ENCODE results near the gene IP6K3.
A peak's percentile ranks its signal among the peaks of the same experiment; 100 is the strongest.

The IP6K3 gene

GRCh38 chr6:33689148-33689494, 57.6 kb downstream of the IP6K3 start:
- DNase-seq (ENCODE audit: low read depth), result no peak

- no peak for DNase-seq (ENCODE audit: low read depth)
Observed at GRCh38 chr6:33688451-33689147, 58.1 kb downstream of the IP6K3 start.

- no peak for DNase-seq (ENCODE audit: low read depth)
Observed at GRCh38 chr6:33688006-33688405, 58.7 kb downstream of the IP6K3 start.

GRCh38 chr6:33686981-33687975, 59.4 kb downstream of the IP6K3 start:
- no peak for DNase-seq (ENCODE audit: low read depth)

GRCh38 chr6:33686225-33686924, 60.3 kb downstream of the IP6K3 start:
- DNase-seq (ENCODE audit: low read depth), result no peak

GRCh38 chr6:33685411-33686224, 61.1 kb downstream of the IP6K3 start:
- no peak for DNase-seq (ENCODE audit: low read depth)

- no peak for DNase-seq (ENCODE audit: low read depth)
Observed at GRCh38 chr6:33684983-33685382, 61.7 kb downstream of the IP6K3 start.

- no peak for DNase-seq (ENCODE audit: low read depth)
Observed at GRCh38 chr6:33684428-33684896, 62.2 kb downstream of the IP6K3 start.

GRCh38 chr6:33683576-33684427, 62.9 kb downstream of the IP6K3 start:
- DNase-seq (ENCODE audit: low read depth), result no peak

- no peak for DNase-seq (ENCODE audit: low read depth)
Observed at GRCh38 chr6:33683051-33683571, 63.6 kb downstream of the IP6K3 start.

- no peak for DNase-seq (ENCODE audit: low read depth)
Observed at GRCh38 chr6:33682341-33682740, 64.4 kb downstream of the IP6K3 start.

- DNase-seq (ENCODE audit: low read depth), result no peak
Observed at GRCh38 chr6:33679761-33680160, 66.9 kb downstream of the IP6K3 start.

GRCh38 chr6:33678932-33679490, 67.7 kb downstream of the IP6K3 start:
- no peak for DNase-seq (ENCODE audit: low read depth)

GRCh38 chr6:33678233-33678931, 68.3 kb downstream of the IP6K3 start:
- no peak for DNase-seq (ENCODE audit: low read depth)

- no peak for DNase-seq (ENCODE audit: low read depth)
Observed at GRCh38 chr6:33677689-33678088, 69.0 kb downstream of the IP6K3 start.

GRCh38 chr6:33677143-33677660, 69.5 kb downstream of the IP6K3 start:
- peak; percentile 47 for DNase-seq (ENCODE audit: low read depth)

GRCh38 chr6:33676416-33677142, 70.1 kb downstream of the IP6K3 start:
- DNase-seq (ENCODE audit: low read depth), result no peak

- DNase-seq (ENCODE audit: low read depth), result no peak
Observed at GRCh38 chr6:33675968-33676367, 70.7 kb downstream of the IP6K3 start.

Measured in GM04503 (cell line).